Cardiac ventricle fibroblast (primary cell): ENCODE results near the gene CREB3L2. TPM values are rescaled to one million over a fixed set of nuclear protein-coding genes. Genes with fewer than 3 reads are reported as not detected.

Source experiments
- total RNA-seq: library from RNA; depleted of rRNA; stranded (reverse); fragments of >200 nt; gene quantifications from 2 replicates; pipeline ENCODE4 v1.2.3, GENCODE V29; 2015

CREB3L2 gene, protein sequence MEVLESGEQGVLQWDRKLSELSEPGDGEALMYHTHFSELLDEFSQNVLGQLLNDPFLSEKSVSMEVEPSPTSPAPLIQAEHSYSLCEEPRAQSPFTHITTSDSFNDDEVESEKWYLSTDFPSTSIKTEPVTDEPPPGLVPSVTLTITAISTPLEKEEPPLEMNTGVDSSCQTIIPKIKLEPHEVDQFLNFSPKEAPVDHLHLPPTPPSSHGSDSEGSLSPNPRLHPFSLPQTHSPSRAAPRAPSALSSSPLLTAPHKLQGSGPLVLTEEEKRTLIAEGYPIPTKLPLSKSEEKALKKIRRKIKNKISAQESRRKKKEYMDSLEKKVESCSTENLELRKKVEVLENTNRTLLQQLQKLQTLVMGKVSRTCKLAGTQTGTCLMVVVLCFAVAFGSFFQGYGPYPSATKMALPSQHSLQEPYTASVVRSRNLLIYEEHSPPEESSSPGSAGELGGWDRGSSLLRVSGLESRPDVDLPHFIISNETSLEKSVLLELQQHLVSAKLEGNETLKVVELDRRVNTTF
- total RNA-seq: 43.1 and 47.5 TPM in 2 replicates

DNA sequence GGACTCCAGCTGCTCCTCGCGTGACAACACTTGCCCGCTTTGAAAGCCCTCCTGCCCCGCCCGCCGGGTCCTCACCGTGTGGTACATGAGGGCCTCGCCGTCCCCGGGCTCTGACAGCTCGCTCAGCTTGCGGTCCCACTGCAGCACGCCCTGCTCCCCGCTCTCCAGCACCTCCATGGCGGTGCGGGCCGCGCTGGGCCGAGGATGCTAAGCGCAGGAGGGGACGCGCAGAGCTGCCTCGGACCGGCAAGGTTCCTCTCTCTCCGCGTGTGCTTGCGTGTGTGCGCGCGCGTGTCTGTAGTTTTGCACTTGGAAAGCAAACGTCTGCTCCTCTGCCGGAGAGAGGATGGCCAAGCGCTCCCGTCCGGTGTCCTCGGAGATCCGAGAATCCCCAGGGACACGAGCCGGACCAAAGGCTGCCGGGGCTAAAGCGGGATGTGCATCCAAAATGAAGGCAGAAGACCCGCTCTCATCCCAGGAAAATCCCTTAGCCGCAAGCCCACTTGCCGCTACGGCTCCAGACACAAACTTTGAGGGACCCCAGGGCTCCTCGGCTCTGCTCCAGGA, at the start of gene CREB3L2:
TSS of gene CREB3L2 (minus strand) at position 558 of the 567 bp plus-strand sequence. CDS start at position 177, 381 bp downstream.

DNA sequence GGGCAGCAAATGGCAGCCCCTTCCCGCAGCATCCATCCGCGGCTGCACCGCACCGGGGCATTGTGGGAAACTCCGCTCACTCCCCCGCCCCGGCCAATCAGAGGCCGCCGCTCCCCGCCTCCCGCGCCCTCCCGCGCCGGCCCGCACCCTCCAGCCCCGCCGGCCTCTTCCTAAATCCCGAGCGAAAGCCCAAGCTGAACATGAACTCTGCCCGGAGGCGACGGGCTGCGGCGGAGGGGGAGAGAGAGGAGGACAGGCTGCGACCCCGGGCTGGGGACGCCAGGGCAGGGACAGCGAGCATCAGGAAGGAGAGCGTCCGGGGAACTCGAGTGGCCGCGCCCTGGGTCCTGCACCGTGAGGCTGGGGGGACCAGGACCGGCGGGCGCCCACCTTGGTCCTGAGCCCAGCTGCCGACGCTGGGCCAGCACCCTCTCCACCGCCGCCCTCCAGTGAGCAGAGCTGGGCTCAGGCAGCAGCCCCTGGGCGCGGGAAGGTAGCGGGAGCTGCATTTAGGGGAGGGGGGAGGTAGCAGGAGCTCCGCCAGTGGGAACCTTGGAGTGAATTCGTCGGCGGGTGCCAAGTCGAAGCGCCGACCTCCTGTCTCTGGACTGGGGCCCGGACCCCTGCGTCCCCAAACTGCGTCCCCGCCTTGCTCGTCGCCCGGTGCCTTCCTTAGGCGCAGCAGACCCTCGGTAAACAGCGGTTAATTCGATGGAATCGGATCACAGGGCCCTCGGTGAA, 154.9 kb downstream of the CREB3L2 start, which contains the start of gene DGKI:
TSS of gene DGKI (minus strand) at position 148 of the 741 bp plus-strand sequence.

Other genes starting within 250 kb of the CREB3L2 start
- 1.1 and 1.3 TPM in 2 replicates for gene DGKI, start 155.1 kb downstream of the CREB3L2 start, total RNA-seq
- not detected in 2 replicates for gene AKR1D1, start 74.4 kb upstream of the CREB3L2 start, total RNA-seq